NCI-H82 treated with DMSO at 0.1 percent for 48 hours (cell line): ENCODE measurements around the gene RAB23.

Source experiments
- DNase-seq: peaks from one replicate; lab custom pipeline; 2025; ENCODE audit not compliant: unreplicated experiment; lab: John Stamatoyannopoulos, UW

RAB23 gene

DNA sequence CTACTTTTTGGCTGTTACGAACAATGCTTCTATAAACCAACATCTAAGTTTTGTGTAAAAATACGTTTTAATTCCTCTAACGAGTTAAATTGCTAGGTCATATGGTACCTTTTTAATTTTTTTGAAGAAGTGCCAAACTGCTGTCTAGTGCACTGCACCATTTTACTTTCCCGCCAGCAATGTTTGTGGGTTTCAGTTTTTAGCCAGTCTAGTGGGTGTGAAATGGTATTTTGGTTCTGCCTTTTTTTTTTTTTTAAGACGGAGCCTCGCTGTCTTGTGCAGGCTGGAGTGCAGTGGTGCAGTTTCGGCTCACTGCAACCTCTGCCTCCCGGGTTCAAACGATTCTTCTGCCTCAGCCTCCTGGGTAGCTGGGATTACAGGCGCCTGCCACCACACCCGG, 84.1 kb downstream of the RAB23 start:
- DNase-seq = no peak

- no peak for DNase-seq
These were observed 84.8 kb downstream of the RAB23 start for GRCh38 chr6:57137350-57137749.
